Skin of body (tissue), 2 donors: ENCODE data around the gene NRM. TPM values are rescaled to one million over a fixed set of nuclear protein-coding genes. Genes with fewer than 3 reads are reported as not detected.
A peak's percentile ranks its signal among the peaks of the same experiment; 100 is the strongest.
"Not testable (repeated sequence)": the region's sequence is repeated elsewhere in the genome, so short reads cannot be mapped to it uniquely, and the experiment has no call there.

Source experiments
- DNase-seq: peaks from one replicate; lab custom pipeline; 2025; lab: John Stamatoyannopoulos, UW
- total RNA-seq: library from RNA; depleted of rRNA; stranded (reverse); fragments of >200 nt; gene quantifications from one replicate; pipeline ENCODE4 v1.2.3, GENCODE V29; 2014

NRM gene
- total RNA-seq, 1 donor from 2014 or later, result 3.6 TPM

DNA sequence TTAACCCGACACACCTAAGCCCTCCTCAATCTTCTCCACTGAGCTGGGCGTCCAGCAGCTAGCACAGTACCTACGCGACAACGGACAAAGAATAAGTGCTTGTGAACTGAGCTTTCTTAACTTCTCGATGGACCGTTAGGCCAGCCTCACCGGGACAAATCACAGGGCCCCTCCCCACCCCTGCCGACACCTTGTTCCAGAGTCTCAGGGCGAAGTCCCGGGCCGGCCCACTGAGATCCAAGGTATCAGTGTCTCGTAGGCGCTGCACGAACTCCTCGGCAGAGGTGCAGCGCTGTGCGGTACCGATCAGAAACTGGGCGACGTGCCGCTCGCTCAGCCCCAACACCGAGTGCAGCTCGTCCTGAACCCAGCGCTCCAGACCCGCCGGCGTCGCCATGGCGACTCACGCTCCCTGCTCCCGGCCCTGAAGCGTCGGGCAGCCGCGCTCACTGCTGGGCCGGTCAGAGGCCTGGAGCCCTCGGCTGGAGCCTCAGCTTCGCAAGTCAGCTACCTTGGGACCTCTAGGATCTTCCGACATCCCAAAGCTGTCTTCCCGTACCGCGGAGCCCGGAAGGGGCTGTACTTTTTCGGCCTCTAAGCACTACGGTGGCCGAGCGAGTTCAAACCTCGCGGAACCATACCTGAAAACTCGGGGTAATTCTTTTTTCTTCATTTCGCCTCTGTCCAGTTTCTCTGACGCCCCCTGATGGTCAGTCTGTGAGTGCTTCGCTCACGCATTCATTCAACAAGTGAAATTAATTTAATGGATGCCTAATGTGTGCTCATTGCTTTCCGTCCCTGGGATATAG is 18.1 kb downstream of the NRM start, which contains the start of gene DHX16:
Gene DHX16, minus strand, starts transcription at position 562 of the 809 bp plus-strand sequence. Its CDS starts 165 bp downstream, at position 397.
- peak; percentile 95 for DNase-seq

GRCh38 chr6:30670760-30671527 is 19.8 kb downstream of the NRM start:
- DNase-seq, result no peak

DNA sequence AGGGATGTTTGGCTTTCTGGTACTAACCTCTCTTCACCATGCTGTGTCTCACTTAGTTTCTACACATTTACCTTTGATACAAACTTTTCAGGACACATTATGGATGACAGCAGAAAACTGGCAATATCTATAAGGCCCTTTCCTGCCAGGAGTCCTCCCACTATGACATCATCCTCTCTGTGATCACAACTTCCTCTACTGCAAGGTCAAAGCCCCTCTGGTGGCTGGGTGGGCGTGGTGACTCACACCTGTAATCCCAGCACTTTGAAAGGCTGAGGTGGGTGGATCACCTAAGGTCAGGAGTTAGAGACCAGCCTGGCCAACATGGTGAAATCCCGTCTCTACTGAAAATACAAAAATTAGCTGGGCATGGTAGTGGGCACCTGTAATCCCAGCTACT is 24.5 kb downstream of the NRM start:
- not testable (repeated sequence) for DNase-seq

DNA sequence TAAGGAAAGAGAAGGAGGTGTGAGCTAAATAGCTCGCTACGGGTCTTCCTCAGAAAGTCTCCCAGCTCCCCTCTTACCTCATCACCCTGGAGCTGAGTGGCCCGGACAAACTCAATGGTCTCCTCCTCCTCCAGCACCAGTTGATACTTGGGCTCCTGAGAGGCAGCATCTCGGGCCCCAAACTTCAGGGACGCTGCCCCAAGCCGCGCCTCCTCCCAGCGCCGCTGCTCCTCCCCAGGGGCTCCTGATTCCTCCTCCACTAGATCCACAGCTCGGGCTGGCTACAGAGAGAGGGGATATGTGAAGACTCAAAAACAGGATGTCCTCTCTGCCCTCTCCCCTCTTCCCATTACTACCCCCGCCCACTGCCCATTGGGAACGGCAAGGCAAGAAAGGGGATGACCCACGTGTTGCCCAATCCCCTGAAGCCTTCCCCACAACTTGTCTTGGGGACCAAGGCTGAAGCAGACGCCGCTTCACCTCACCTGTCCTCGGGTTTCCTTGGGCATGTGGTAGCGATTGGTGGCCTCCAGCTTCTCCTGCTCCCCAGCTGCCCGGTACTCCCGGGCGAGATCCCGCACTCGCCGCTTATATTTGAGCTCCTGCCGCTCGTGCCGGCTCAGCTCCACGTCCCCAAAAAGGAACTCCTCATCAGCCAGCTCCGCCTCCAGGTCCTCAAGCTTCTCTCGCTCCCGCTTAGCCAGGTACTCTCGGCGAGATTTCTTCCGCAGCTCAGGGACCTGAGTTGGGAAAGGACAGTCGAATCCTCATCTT is 25.6 kb downstream of the NRM start:
- DNase-seq, result no peak

DNA sequence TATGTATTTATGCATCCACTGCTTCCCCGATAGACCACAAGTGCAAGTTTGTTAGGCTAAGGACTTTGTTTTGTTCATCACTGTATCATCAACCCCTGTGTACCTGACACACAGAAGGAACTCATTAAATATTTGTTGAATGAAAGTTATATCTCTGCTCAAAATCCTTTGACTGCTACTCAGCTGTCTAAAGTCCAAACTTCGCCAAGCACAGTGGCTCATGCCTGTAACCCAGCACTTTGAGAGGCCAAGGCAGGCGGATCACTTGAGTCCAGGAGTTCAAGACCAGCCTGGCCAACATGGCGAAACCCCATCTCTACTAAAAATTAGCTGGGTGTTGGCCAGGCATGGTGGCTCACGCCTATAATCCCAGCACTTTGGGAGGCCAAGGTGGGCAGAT is 32.9 kb downstream of the NRM start:
- not testable (repeated sequence) for DNase-seq

DNA sequence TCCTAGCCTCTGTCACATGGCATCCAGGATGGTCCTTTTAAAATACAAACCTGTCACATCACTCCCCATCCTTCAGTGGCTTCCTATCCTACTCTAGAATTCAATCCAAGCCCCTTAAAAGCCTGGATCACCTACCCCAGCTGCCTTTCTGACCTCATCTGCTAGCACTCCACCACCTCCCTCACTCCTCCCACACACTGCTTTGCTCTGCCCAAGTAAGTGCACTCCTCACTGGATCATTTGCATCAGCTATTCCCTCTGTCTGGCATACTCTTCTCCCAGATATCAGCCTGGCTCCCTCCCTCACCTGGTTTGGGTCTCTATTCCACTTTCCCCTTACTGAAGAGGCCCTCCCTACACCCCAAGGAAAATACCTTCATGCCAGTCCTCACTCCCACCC is 33.3 kb downstream of the NRM start:
- DNase-seq, result no peak

DNA sequence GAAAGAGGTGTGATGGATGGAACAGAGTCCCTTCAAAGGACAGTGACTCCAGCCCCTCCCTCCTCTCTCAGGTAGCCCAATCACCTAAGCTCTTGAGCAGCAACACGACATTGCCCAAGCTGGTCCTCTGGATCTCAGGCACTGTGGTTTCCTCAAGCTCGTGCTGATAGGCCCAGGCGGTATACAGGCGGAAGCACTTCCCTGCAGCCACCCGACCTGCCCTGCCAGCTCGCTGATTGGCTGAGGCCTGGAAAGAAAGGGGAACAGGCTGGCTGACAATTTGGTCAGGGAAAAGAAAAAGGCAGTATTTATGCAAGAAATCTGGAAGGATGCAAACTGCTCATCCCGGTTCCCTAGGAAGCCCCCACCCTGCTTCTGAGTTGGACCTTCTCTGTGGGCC is 34.3 kb downstream of the NRM start:
- DNase-seq, result no peak

GRCh38 chr6:30655743-30656094 is 35.1 kb downstream of the NRM start:
- DNase-seq, result no peak

GRCh38 chr6:30654798-30655742 is 35.7 kb downstream of the NRM start:
- DNase-seq, result no peak

DNA sequence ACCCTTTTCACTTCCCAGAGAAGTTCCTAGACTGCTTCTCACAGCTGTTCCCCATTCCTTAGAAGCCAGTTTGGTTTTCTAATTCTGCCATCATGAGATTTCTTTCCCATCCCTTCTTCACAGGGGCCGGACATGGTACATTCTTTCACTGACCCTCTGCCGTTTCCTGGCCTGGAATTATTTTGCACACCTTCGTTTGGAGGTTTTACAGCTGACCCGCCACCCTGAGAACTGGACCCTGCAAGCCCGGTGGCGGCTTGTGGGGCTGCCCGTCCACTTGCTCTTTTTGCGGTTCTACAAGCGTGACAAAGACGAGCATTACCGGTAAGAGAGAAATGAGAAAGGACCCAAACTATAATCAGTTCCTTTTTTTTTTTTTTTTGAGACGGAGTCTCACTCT is 39.6 kb downstream of the NRM start:
- DNase-seq, result no peak

- peak; percentile 21 for DNase-seq
These were observed 43.3 kb downstream of the NRM start for GRCh38 chr6:30647242-30648116.

DNA sequence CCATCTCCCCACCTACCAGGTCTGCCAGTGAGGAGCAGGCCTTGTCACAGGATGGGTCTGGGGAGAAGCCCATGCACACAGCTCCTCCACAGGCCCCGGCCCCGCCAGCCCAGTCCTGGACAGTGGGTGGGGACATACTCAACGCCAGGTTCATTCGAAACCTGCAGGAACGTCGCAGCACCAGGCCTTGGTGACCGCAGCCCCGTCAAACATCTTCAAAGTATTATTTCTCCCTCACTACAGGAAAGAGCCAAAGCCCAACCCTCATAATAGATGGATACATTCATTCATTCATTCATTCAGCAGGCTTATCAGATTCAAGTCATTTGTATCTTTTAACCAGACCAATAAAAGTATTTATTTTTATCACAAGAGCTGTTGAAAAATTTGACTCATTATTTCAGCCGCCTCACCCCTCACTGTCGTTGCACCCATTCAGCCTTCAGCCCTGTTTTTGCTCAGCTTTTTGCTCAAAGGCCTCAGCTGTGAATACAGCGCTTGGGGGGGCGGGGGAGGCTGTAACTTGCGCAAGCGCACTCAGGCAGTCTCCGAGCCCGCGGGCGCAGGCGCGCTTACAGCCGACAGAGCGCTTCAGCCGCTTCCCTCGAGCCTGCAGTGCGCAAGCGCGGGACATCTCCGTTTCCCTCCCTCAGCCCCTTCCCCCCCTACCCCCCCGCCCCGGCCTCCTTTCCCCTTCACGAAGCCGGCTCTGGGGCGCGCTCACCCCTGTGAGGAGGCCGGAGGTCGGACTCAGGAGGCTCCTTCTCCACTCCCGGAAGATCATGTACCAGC is 44.1 kb downstream of the NRM start, which contains the start of gene C6orf136:
Gene C6orf136, plus strand, starts transcription at position 684 of the 792 bp plus-strand sequence. Its CDS starts 99 bp downstream, at position 783.
- DNase-seq, result peak; percentile 87

DNA sequence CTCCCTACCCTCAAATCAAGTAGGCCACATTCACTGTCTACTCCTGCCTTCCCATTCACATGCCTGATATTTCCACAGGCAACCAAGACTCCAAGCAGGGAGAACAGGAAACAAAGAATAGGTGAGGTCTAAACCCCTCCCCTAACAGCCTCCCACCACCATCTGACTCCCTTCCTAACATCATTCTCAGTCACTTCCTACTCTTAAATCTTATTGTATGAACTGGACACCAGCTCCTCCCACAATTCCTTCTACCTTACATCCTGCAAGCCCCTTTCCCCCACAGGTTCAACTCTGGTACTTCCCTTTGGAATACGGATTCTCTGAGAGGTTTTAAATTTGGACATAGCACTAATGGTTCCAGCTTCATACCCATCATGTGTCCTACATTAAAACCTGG is 44.8 kb downstream of the NRM start:
- no peak for DNase-seq

- DNase-seq, result no peak
These were observed 46.0 kb downstream of the NRM start for GRCh38 chr6:30644769-30645168.

- DNase-seq, result no peak
These were observed 47.1 kb downstream of the NRM start for GRCh38 chr6:30643656-30644055.

DNA sequence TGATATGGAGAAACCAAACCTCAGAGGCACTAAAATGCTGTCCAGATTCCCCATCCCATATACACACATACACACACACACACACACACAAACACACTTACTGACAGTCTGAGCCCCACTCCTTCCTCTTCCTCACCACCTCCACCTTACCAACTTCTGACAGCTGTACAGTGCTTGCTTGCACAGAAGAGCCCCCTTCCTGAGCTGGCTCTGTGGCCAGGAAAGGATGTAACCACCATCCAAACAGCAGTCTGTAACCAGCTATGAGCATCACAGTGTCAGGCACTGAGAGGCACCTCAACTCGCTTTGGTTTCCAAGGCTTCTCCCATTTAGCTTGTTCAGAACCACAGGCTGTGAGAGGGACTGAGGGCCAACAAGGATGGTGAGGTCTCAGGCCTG is 49.7 kb downstream of the NRM start:
- no peak for DNase-seq

DNA sequence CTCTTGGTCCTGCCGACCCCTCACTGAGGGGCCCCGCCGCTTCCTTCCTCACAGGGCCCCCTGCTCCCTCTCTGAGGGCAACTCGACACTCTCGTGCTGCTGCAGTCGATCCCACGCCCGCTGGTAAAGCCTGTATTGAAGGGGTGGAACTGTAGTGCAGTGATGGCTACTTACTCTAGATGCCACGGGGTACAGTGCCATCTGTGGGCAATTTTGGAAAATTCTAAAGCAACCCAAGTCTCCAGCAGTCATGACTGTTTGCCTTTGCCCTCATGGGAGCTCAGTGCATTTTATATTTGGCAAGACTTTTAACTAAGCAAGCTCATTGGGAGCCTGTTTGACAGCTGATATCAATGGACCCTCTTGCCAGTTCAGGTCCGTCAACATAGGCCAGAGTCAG is 50.3 kb downstream of the NRM start:
- DNase-seq, result no peak
